HepG2 (cell line): ENCODE measurements around the gene AHCY. TPM values are rescaled to one million over a fixed set of nuclear protein-coding genes. Genes with fewer than 3 reads are reported as not detected.
A peak's percentile ranks its signal among the peaks of the same experiment; 100 is the strongest.

Source experiments
- ASH2L ChIP-seq: fragments of 300-600, 200-600 bp; sonication (generic); IDR thresholded peaks from 2 replicates; pipeline ENCODE4 v1.7.0; 2017; ENCODE audit warnings: low read depth, mild to moderate bottlenecking, moderate library complexity, mixed read lengths, low read length; ENCODE audit not compliant: insufficient read length
- CCDC6 ChIP-seq: sonication (generic); formaldehyde crosslinking; IDR thresholded peaks from 2 replicates; pipeline ENCODE4 v1.8.1; 2022; ENCODE audit warnings: mild to moderate bottlenecking, missing genetic modification reagents, moderate library complexity
- EP300 ChIP-seq, 3 experiments: sonication (generic) in 1 of 3; formaldehyde crosslinking in 1 of 3; IDR thresholded peaks; 2 replicates each; pipeline versions ENCODE4 v1.5.1 to v1.6.1; 2011 to 2020; ENCODE audit warnings: low read depth in 2 of 3, low read length in 2 of 3, borderline replicate concordance in 1 of 3, improper control_type of control experiment in 1 of 3, mild to moderate bottlenecking in 1 of 3, missing genetic modification reagents in 1 of 3, moderate library complexity in 1 of 3
- FOXK1 ChIP-seq: sonication (generic); formaldehyde crosslinking; IDR thresholded peaks from 2 replicates; pipeline ENCODE4 v1.4.0; 2020; ENCODE audit warnings: low read depth, missing genetic modification reagents, borderline replicate concordance
- GMEB1 ChIP-seq: sonication (generic); formaldehyde crosslinking; IDR thresholded peaks from 2 replicates; pipeline ENCODE4 v1.5.1; 2020; ENCODE audit warnings: missing genetic modification reagents, mild to moderate bottlenecking, borderline replicate concordance
- HOMEZ ChIP-seq: IDR thresholded peaks from 2 replicates; pipeline ENCODE4 v1.6.1; 2016; ENCODE audit warnings: low read depth
- KMT2A ChIP-seq: sonication (generic); formaldehyde crosslinking; IDR thresholded peaks from 2 replicates; pipeline ENCODE4 v1.4.0; 2020; ENCODE audit warnings: missing genetic modification reagents
- SMAD3 ChIP-seq: sonication (generic); formaldehyde crosslinking; IDR thresholded peaks from 2 replicates; pipeline ENCODE4 v1.4.0; 2020; ENCODE audit warnings: missing genetic modification reagents
- SOX5 ChIP-seq: IDR thresholded peaks from 2 replicates; pipeline ENCODE4 v1.6.1; 2016; ENCODE audit warnings: borderline replicate concordance
- TCF12 ChIP-seq, 2 experiments: fragments of 450-650 bp in 1 of 2; sonication (generic) in 1 of 2; formaldehyde crosslinking in 1 of 2; IDR thresholded peaks; 2 replicates each; pipeline versions ENCODE4 v1.6.1 to v1.8.0; 2017 to 2022; ENCODE audit warnings: antibody characterized with exemption in 1 of 2, mild to moderate bottlenecking in 1 of 2, missing genetic modification reagents in 1 of 2, moderate library complexity in 1 of 2
- TEAD2 ChIP-seq: sonication (generic); formaldehyde crosslinking; IDR thresholded peaks from 2 replicates; pipeline ENCODE4 v1.9.0; 2021; ENCODE audit warnings: missing genetic modification reagents
- TOPORS ChIP-seq: sonication (generic); formaldehyde crosslinking; IDR thresholded peaks from 2 replicates; pipeline ENCODE4 v1.8.0; 2023; ENCODE audit warnings: mild to moderate bottlenecking, missing genetic modification reagents
- ZBTB20 ChIP-seq: sonication (generic); formaldehyde crosslinking; IDR thresholded peaks from 2 replicates; pipeline ENCODE4 v1.8.1; 2023; ENCODE audit warnings: missing genetic modification reagents, low read depth, mild to moderate bottlenecking, borderline replicate concordance
- ZBTB8A ChIP-seq: sonication (generic); formaldehyde crosslinking; IDR thresholded peaks from 2 replicates; pipeline ENCODE4 v1.4.0; 2020; ENCODE audit warnings: mild to moderate bottlenecking, low read depth, missing genetic modification reagents, borderline replicate concordance
- ZEB1 ChIP-seq: IDR thresholded peaks from 2 replicates; pipeline ENCODE4 v1.6.1; 2012; ENCODE audit warnings: mild to moderate bottlenecking, low read depth, inconsistent platforms; ENCODE audit not compliant: insufficient replicate concordance
- ZFP82 ChIP-seq: sonication (generic); formaldehyde crosslinking; IDR thresholded peaks from 2 replicates; pipeline ENCODE4 v1.5.1; 2020; ENCODE audit warnings: mild to moderate bottlenecking, missing genetic modification reagents, borderline replicate concordance
- ZNF205 ChIP-seq: IDR thresholded peaks from 2 replicates; pipeline ENCODE4 v1.6.1; 2018; ENCODE audit warnings: missing biosample characterization, missing genetic modification reagents
- ZNF292 ChIP-seq: sonication (generic); formaldehyde crosslinking; IDR thresholded peaks from 2 replicates; pipeline ENCODE4 v1.8.1; 2022; ENCODE audit warnings: mild to moderate bottlenecking, low read depth, missing genetic modification reagents, borderline replicate concordance
- ZNF605 ChIP-seq: sonication (generic); formaldehyde crosslinking; IDR thresholded peaks from 2 replicates; pipeline ENCODE4 v1.8.0; 2022; ENCODE audit warnings: mild to moderate bottlenecking, missing genetic modification reagents
- ZNF709 ChIP-seq: sonication (generic); formaldehyde crosslinking; IDR thresholded peaks from 2 replicates; pipeline ENCODE4 v1.5.0; 2020; ENCODE audit warnings: mild to moderate bottlenecking, missing genetic modification reagents
- polyA plus RNA-seq, 8 experiments: library from polyadenylated mRNA; depleted of rRNA in 3 of 8; stranded (reverse) in 7 of 8; unstranded in 1 of 8; fragments of >200 nt; fragmentation: Illumina TruSeq in 4 of 8; extraction: Trizol in 4 of 8; gene quantifications; 2 replicates each; pipeline versions ENCODE4 v1.2.1 to v1.2.3, GENCODE V29; 2011 to 2016; ENCODE audit warnings: low read depth in 4 of 8, missing spikeins in 1 of 8, mixed read lengths in 1 of 8; ENCODE audit not compliant: insufficient read depth in 1 of 8
- total RNA-seq, 5 experiments: library from RNA; depleted of rRNA; stranded (reverse); fragments of >200 nt; fragmentation: Illumina TruSeq; extraction: Trizol; gene quantifications; 2 replicates each; pipeline ENCODE4 v1.2.3, GENCODE V29; 2016; ENCODE audit warnings: low read depth in 1 of 5
- TF ChIP-seq, protein P1 (sequence below): sonication (generic); formaldehyde crosslinking; IDR thresholded peaks from 2 replicates; pipeline ENCODE4 v1.4.0; 2020; ENCODE audit warnings: missing genetic modification reagents, borderline replicate concordance

The AHCY gene
- total and polyA plus RNA-seq, 2 of the 13 experiments (the other 11 are each of a cell fraction or from before 2014, with no cell fraction given) = 407 to 419 TPM

GRCh38 chr20:34318609-34319443 is 15.7 kb upstream of the AHCY start (continued):
- TF ChIP-seq ZBTB20 (CRISPR knock-in tag) = no peak
- peak; percentile 55; the same call in 1 of the 2 replicates for TF ChIP-seq FOXK1 (CRISPR knock-in tag)
- no peak for TF ChIP-seq TEAD2
- TF ChIP-seq SMAD3 = 0 out of 2 replicates have a peak, but pooled peaks have one; percentile 19
- peak; percentile 43; the same call in 1 of the 2 replicates for TF ChIP-seq ZNF605 (CRISPR knock-in tag)
- TF ChIP-seq, protein P1, sequence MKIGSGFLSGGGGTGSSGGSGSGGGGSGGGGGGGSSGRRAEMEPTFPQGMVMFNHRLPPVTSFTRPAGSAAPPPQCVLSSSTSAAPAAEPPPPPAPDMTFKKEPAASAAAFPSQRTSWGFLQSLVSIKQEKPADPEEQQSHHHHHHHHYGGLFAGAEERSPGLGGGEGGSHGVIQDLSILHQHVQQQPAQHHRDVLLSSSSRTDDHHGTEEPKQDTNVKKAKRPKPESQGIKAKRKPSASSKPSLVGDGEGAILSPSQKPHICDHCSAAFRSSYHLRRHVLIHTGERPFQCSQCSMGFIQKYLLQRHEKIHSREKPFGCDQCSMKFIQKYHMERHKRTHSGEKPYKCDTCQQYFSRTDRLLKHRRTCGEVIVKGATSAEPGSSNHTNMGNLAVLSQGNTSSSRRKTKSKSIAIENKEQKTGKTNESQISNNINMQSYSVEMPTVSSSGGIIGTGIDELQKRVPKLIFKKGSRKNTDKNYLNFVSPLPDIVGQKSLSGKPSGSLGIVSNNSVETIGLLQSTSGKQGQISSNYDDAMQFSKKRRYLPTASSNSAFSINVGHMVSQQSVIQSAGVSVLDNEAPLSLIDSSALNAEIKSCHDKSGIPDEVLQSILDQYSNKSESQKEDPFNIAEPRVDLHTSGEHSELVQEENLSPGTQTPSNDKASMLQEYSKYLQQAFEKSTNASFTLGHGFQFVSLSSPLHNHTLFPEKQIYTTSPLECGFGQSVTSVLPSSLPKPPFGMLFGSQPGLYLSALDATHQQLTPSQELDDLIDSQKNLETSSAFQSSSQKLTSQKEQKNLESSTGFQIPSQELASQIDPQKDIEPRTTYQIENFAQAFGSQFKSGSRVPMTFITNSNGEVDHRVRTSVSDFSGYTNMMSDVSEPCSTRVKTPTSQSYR (CRISPR knock-in tag) = peak; percentile 38; the same call in 1 of the 2 replicates
- peak; percentile 72 for TF ChIP-seq SOX5 (CRISPR knock-in tag)
- peak in 1 of 2 experiments; percentile 73; a peak in 2 of 4 replicates for TF ChIP-seq EP300 (IDR thresholded peaks at IDR 0.05; ENCODE audit: low read depth in 2 of 2, low read length in 2 of 2)
- no peak for TF ChIP-seq EP300 (CRISPR knock-in tag; IDR thresholded peaks at IDR 0.05; ENCODE audit: borderline replicate concordance)
- no peak for TF ChIP-seq TCF12 (IDR thresholded peaks at IDR 0.05)
- TF ChIP-seq TCF12 (CRISPR knock-in tag; IDR thresholded peaks at IDR 0.05) = no peak
- peak; percentile 65; the same call in 1 of the 2 replicates for TF ChIP-seq CCDC6
- TF ChIP-seq ASH2L = no peak
- peak; percentile 65; the same call in 1 of the 2 replicates for TF ChIP-seq ZNF205 (CRISPR knock-in tag)
- TF ChIP-seq GMEB1 (CRISPR knock-in tag) = no peak
- TF ChIP-seq TOPORS (CRISPR knock-in tag) = 0 out of 2 replicates have a peak, but pooled peaks have one; percentile 49
- no peak for TF ChIP-seq ZNF709
- TF ChIP-seq ZEB1 = peak; percentile 88
- peak; percentile 75; the same call in 1 of the 2 replicates for TF ChIP-seq ZNF292 (CRISPR knock-in tag)
- TF ChIP-seq ZFP82 (CRISPR knock-in tag) = no peak
- TF ChIP-seq HOMEZ = no peak
- TF ChIP-seq KMT2A (CRISPR knock-in tag) = no peak
- no peak for TF ChIP-seq ZBTB8A (CRISPR knock-in tag)
